Endothelial cell of umbilical vein (primary cell): ENCODE results near the gene ACKR3. TPM values are rescaled to one million over a fixed set of nuclear protein-coding genes. Genes with fewer than 3 reads are reported as not detected.

Experiments used
- BruUV-seq: library from RNA; stranded (reverse); fragments of 400-500 nt; replicated peaks from 2 replicates; lab custom pipeline; 2021; lab: Mats Ljungman, UMichigan
- CTCF ChIA-PET: fragments of 300-600, 350-600 bp; sonication (Branson Sonifier 250); formaldehyde crosslinking; loops from one replicate; lab custom pipeline; 2021; ENCODE audit warnings: antibody characterized with exemption, inconsistent platforms; lab: Charles Lee
- POLR2A ChIA-PET: fragments of 300-600, 350-600 bp; sonication (Branson Sonifier 250); formaldehyde crosslinking; loops from one replicate; lab custom pipeline; 2021; ENCODE audit warnings: antibody characterized with exemption, inconsistent platforms; lab: Charles Lee
- DNase-seq: peaks from one replicate; pipeline ENCODE4 v3.0.0-alpha.2; 2011; ENCODE audit warnings: low read depth, low spot score
- FAIRE-seq: peaks from 2 replicates; lab custom pipeline; 2011; peaks lifted over from hg19 to GRCh38; lab: Jason Lieb, UNC
- H2AFZ ChIP-seq: 2 replicates; pipeline ENCODE4 v1.6.0; 2012; ENCODE audit warnings: low read depth, low read length, control low read depth, inconsistent platforms
- H3K27ac ChIP-seq: 2 replicates; pipeline ENCODE4 v1.5.1; 2011; ENCODE audit warnings: low read depth, mild to moderate bottlenecking, control low read depth, low read length, moderate library complexity; ENCODE audit not compliant: insufficient read depth
- H3K27me3 ChIP-seq, 2 experiments: 2 replicates each; pipeline versions ENCODE4 v1.6.0 to v1.6.1; 2011; ENCODE audit warnings: low read length in 2 of 2, mixed read lengths in 1 of 2; ENCODE audit not compliant: control insufficient read depth in 2 of 2, insufficient read depth in 2 of 2
- H3K36me3 ChIP-seq, 2 experiments: 2 replicates in 1 of 2; 3 replicates in 1 of 2; pipeline ENCODE4 v1.5.1; 2011; ENCODE audit warnings: low read length in 2 of 2, mild to moderate bottlenecking in 1 of 2, moderate library complexity in 1 of 2; ENCODE audit not compliant: control insufficient read depth in 2 of 2, insufficient read depth in 2 of 2; ENCODE audit errors: extremely low read depth in 1 of 2
- H3K4me1 ChIP-seq: 3 replicates; pipeline ENCODE4 v1.5.1; 2011; ENCODE audit warnings: mild to moderate bottlenecking, low read length; ENCODE audit not compliant: control insufficient read depth, insufficient read depth; ENCODE audit errors: extremely low read depth
- H3K4me2 ChIP-seq: 2 replicates; pipeline ENCODE4 v1.6.1; 2011; ENCODE audit warnings: low read length, control low read depth, mixed read lengths; ENCODE audit not compliant: insufficient read depth
- H3K4me3 ChIP-seq, 3 experiments: fragments of 200-600 bp in 1 of 3; sonication (generic), shearing (Covaris generic) in 1 of 3; replicated peaks in 1 of 3; 2 replicates each; pipeline ENCODE4 v1.5.1; 2011 to 2016; ENCODE audit warnings: control low read depth in 3 of 3, low read length in 3 of 3, mild to moderate bottlenecking in 2 of 3, inconsistent platforms in 1 of 3, low read depth in 1 of 3, moderate library complexity in 1 of 3; ENCODE audit not compliant: insufficient read depth in 1 of 3
- H3K79me2 ChIP-seq: 2 replicates; pipeline ENCODE4 v1.6.0; 2012; ENCODE audit warnings: low read length, inconsistent platforms; ENCODE audit not compliant: control insufficient read depth, insufficient read depth
- H3K9ac ChIP-seq: replicated peaks from 2 replicates; pipeline ENCODE3; 2011; ENCODE audit warnings: low read length, control low read depth; ENCODE audit not compliant: insufficient read depth; ENCODE audit errors: extremely low read depth
- H3K9me1 ChIP-seq: replicated peaks from 3 replicates; pipeline ENCODE4 v1.6.0; 2011; ENCODE audit warnings: mild to moderate bottlenecking, low read length; ENCODE audit not compliant: control insufficient read depth, insufficient read depth; ENCODE audit errors: extremely low read depth
- H3K9me3 ChIP-seq: replicated peaks from 2 replicates; pipeline ENCODE4 v1.5.1; 2012; ENCODE audit warnings: low read length, inconsistent platforms; ENCODE audit not compliant: control insufficient read depth, insufficient read depth
- H4K20me1 ChIP-seq: replicated peaks from 2 replicates; pipeline ENCODE3; 2011; ENCODE audit warnings: mild to moderate bottlenecking, low read length; ENCODE audit not compliant: control insufficient read depth, insufficient read depth; ENCODE audit errors: extremely low read depth
- EZH2 ChIP-seq: IDR thresholded peaks from 2 replicates; pipeline ENCODE4 v1.6.1; 2012; ENCODE audit warnings: borderline replicate concordance, low read depth, mild to moderate bottlenecking, moderate library complexity, low read length, inconsistent platforms; ENCODE audit not compliant: severe bottlenecking
- FOS ChIP-seq: IDR thresholded peaks from 2 replicates; pipeline ENCODE4 v1.6.1; 2011; ENCODE audit warnings: mild to moderate bottlenecking, low read length, moderate library complexity, borderline replicate concordance; ENCODE audit not compliant: insufficient read depth
- GATA2 ChIP-seq: IDR thresholded peaks from 2 replicates; pipeline ENCODE4 v1.7.0; 2011; ENCODE audit warnings: low read depth, mild to moderate bottlenecking, moderate library complexity, mixed read lengths, low read length; ENCODE audit not compliant: insufficient read length, insufficient read depth
- JUN ChIP-seq: IDR thresholded peaks from 2 replicates; pipeline ENCODE4 v1.6.1; 2011; ENCODE audit warnings: borderline replicate concordance, low read depth; ENCODE audit not compliant: insufficient read length, insufficient read depth
- MYC ChIP-seq: IDR thresholded peaks from one replicate; pipeline ENCODE4 v1.6.1; 2011; ENCODE audit warnings: mild to moderate bottlenecking, low read depth, low read length
- POLR2A ChIP-seq: IDR thresholded peaks from 2 replicates; pipeline ENCODE4 v1.6.1; 2012; ENCODE audit warnings: low read depth, mild to moderate bottlenecking, control low read depth, low read length
- POLR2AphosphoS5 ChIP-seq: IDR thresholded peaks from 2 replicates; pipeline ENCODE4 v1.6.1; 2012; ENCODE audit warnings: low read depth, mild to moderate bottlenecking, control low read depth, low read length, moderate library complexity; ENCODE audit not compliant: insufficient read depth
- dilution Hi-C: fragments of 300-500 bp; cut with MboI; formaldehyde crosslinking; loops from one replicate; pipeline ENCODE4 v1.15.0; 2019; ENCODE audit warnings: low sequenced_read_pairs; ENCODE audit not compliant: extremely low pct_ligation_motif_present
- intact Hi-C: fragments of 100-400 bp; cut with micrococcal nuclease; formaldehyde crosslinking; loops from one replicate; pipeline ENCODE4 v1.10.0; 2022
- polyA plus RNA-seq, 4 experiments: library from polyadenylated mRNA; depleted of rRNA in 3 of 4; stranded (reverse) in 3 of 4; unstranded in 1 of 4; fragments of >200 nt; gene quantifications; 2 replicates each; pipeline versions ENCODE4 v1.2.1 to v1.2.3, GENCODE V29; 2011 to 2012; ENCODE audit warnings: missing spikeins in 1 of 4
- total RNA-seq: library from RNA; stranded (reverse); gene quantifications from 2 replicates; pipeline ENCODE4 v1.2.3, GENCODE V29; 2021
- TF ChIP-seq, protein P1 (sequence below): IDR thresholded peaks from 2 replicates; pipeline ENCODE4 v1.6.1; 2011; ENCODE audit not compliant: insufficient read depth, insufficient read length
- TF ChIP-seq, protein P2 (sequence below), 2 donors: IDR thresholded peaks; 1 replicate in 1 of 2; 2 replicates in 1 of 2; pipeline ENCODE4 v1.5.1; 2011; ENCODE audit warnings: low read length in 2 of 2, mild to moderate bottlenecking in 2 of 2, moderate library complexity in 2 of 2, control low read depth in 1 of 2, inconsistent platforms in 1 of 2, low read depth in 1 of 2; ENCODE audit not compliant: insufficient read depth in 1 of 2; ENCODE audit errors: extremely low read depth in 1 of 2

ACKR3 gene
- total and polyA plus RNA-seq, 2 donors (not counting 3 experiments of a cell fraction or from before 2014, with no cell fraction given): 31.1 to 428 TPM

DNA sequence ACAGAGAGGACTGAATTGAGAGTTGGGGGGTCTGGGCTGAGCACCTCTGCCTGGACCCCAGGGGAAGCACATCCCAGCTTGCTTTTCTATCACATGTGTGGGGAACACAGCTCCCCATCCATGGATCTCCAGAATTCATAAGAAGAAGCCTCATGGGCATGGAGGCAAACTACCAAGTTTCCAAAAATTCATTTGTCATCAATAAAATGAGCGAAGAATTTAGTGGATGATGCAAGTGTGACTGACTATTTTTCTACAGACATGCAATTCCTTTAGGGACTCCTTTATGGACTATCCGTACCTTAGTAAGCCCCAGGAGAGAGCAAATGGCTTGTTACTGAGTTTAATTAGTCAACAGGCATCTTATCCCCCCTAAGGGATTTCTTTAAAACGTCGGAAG, 33.1 kb downstream of the ACKR3 start:
- POLR2A ChIA-PET: no interaction called here
- peaks cover 0 to 2% of the 10 kb centered on the region in 2 experiments for H3K27me3 ChIP-seq
- H3K9me1 ChIP-seq: no peaks in the 10 kb centered on the region
- dilution Hi-C loops: no loop called here
- TF ChIP-seq EZH2 (no peak), POLR2A (no peak), FOS (no peak), GATA2 (no peak), POLR2AphosphoS5 (no peak), MYC (no peak), JUN (no peak)
- TF ChIP-seq, protein P1, sequence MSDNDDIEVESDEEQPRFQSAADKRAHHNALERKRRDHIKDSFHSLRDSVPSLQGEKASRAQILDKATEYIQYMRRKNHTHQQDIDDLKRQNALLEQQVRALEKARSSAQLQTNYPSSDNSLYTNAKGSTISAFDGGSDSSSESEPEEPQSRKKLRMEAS: no peak
- TF ChIP-seq, protein P2, sequence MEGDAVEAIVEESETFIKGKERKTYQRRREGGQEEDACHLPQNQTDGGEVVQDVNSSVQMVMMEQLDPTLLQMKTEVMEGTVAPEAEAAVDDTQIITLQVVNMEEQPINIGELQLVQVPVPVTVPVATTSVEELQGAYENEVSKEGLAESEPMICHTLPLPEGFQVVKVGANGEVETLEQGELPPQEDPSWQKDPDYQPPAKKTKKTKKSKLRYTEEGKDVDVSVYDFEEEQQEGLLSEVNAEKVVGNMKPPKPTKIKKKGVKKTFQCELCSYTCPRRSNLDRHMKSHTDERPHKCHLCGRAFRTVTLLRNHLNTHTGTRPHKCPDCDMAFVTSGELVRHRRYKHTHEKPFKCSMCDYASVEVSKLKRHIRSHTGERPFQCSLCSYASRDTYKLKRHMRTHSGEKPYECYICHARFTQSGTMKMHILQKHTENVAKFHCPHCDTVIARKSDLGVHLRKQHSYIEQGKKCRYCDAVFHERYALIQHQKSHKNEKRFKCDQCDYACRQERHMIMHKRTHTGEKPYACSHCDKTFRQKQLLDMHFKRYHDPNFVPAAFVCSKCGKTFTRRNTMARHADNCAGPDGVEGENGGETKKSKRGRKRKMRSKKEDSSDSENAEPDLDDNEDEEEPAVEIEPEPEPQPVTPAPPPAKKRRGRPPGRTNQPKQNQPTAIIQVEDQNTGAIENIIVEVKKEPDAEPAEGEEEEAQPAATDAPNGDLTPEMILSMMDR (IDR thresholded peaks at IDR 0.05; ENCODE audit: extremely low read depth in 1 of 2, insufficient read depth in 1 of 2, low read depth in 1 of 2, low read length in 2 of 2): no peak
- no peaks in the 10 kb centered on the region for H3K9me3 ChIP-seq
- H4K20me1 ChIP-seq: no peaks in the 10 kb centered on the region
- H3K9ac ChIP-seq: no peak overlapping the region
- CTCF ChIA-PET: interaction anchor here (1.3 kb wide), 1 partner anchor 210 kb away, joined by 3 read pairs; no protein-coding TSS in a partner anchor
- H3K4me1 ChIP-seq: no peaks in the 10 kb centered on the region
- FAIRE-seq: no peak
- no peak for DNase-seq
- H3K27ac ChIP-seq: no peak overlapping the region
- intact Hi-C loops: no loop called here
- no peak overlapping the region for H3K4me3 ChIP-seq
- no TSS peak for BruUV-seq
- H3K4me2 ChIP-seq: no peak overlapping the region
- H3K36me3 ChIP-seq: no peaks in the 10 kb centered on the region
- H2AFZ ChIP-seq: no peak overlapping the region
- no peaks in the 10 kb centered on the region for H3K79me2 ChIP-seq
